ENCODE measurements around the gene SFT2D3. TPM values are rescaled to one million over a fixed set of nuclear protein-coding genes. Genes with fewer than 3 reads are reported as not detected.

SFT2D3 gene
- total RNA-seq, 1 experiment from 2014 or later: 4.7 TPM

GRCh38 chr2:127740665-127741288, 39.5 kb downstream of the SFT2D3 start:
- Histone ChIP-seq H4K8ac (replicated peaks; ENCODE audit: insufficient read length, low read depth, low read length) (no peak overlapping the region), H3K23me2 (ENCODE audit: insufficient read length, low read depth, low read length, poor library complexity, severe bottlenecking) (no peaks in the 10 kb centered on the region), H3K27ac (ENCODE audit: insufficient read length, low read depth, low read length) (no peak overlapping the region), H3T11ph (ENCODE audit: low read length) (no peak overlapping the region), H2AFZ (ENCODE audit: low read length) (no peak overlapping the region), H3K4me2 (ENCODE audit: insufficient read depth, insufficient read length, low read length) (no peak overlapping the region), H3K18ac (ENCODE audit: insufficient read length, low read depth, low read length) (no peak overlapping the region), H2BK20ac (ENCODE audit: low read depth, low read length, poor library complexity, severe bottlenecking) (no peak overlapping the region), H3K9ac (ENCODE audit: extremely low read depth, insufficient read length, low read length) (no peak overlapping the region), H3K56ac (ENCODE audit: insufficient read length, low read depth, low read length) (no peak overlapping the region), H3K14ac (ENCODE audit: insufficient read depth, low read length) (no peak overlapping the region), H2BK120ac (ENCODE audit: low read depth, low read length, poor library complexity, severe bottlenecking) (no peak overlapping the region), H3K4me1 (ENCODE audit: insufficient read depth, low read length) (no peaks in the 10 kb centered on the region), H3K79me2 (ENCODE audit: insufficient read depth, low read length) (no peaks in the 10 kb centered on the region), H3K79me1 (ENCODE audit: insufficient read depth, low read depth, low read length, poor library complexity, severe bottlenecking) (no peaks in the 10 kb centered on the region), H3K27me3 (ENCODE audit: insufficient read depth, low read length) (no peaks in the 10 kb centered on the region), H3K4ac (ENCODE audit: low read depth, low read length) (no peak overlapping the region), H4K20me1 (ENCODE audit: control insufficient read depth, insufficient read depth, insufficient read length) (no peaks in the 10 kb centered on the region), H3K23ac (ENCODE audit: insufficient read length, low read depth, low read length) (no peak overlapping the region), H2BK12ac (ENCODE audit: insufficient read length, low read depth, low read length) (no peak overlapping the region), H4K91ac (ENCODE audit: insufficient read length, low read depth, low read length) (no peak overlapping the region), H4K5ac (ENCODE audit: insufficient read length, low read depth, low read length) (no peak overlapping the region), H3K9me3 (ENCODE audit: control insufficient read depth, low read depth, low read length) (no peaks in the 10 kb centered on the region), H2BK15ac (ENCODE audit: low read depth, low read length) (no peak overlapping the region), H2AK5ac (ENCODE audit: insufficient read length, low read length) (no peak overlapping the region), H2BK5ac (ENCODE audit: insufficient read length, low read length) (no peak overlapping the region)
- Mint-ChIP-seq H3K27ac (peak overlapping the region in 2 of 3 experiments; percentile 22 to 83; a peak in 4 of 7 replicates), H3K27me3 (ENCODE audit: low read depth) (no peaks in the 10 kb centered on the region), H3K36me3 (ENCODE audit: insufficient read depth in 1 of 3, low read depth in 3 of 3) (peaks cover 2 to 42% (median 38%) of the 10 kb centered on the region in 3 experiments; a peak in 5 of 7 replicates), H3K4me1 (no peaks in the 10 kb centered on the region), H3K9me3 (no peaks in the 10 kb centered on the region), H3K4me3 (no peak overlapping the region)
- WGBS (ENCODE audit: extremely low coverage, insufficient read length, low lambda C conversion rate): no CpG with 5 or more reads among the region's 3 CpGs
- DNase-seq: no peak
- no peak for TF ChIP-seq CTCF (conservative IDR thresholded peaks at IDR 0.05)

All from H9 (cell line).